GM21717 (cell line): ENCODE data around the gene NPTX2.

Source experiments
- ATAC-seq: cut with Tn5 transposase; IDR thresholded peaks from one replicate; pipeline ENCODE4 v1.9.1; 2021; ENCODE audit warnings: mild to moderate bottlenecking, moderate library complexity; ENCODE audit not compliant: unreplicated experiment

Gene NPTX2

GRCh38 chr7:98653601-98654310 lies 36.7 kb downstream of the NPTX2 start:
- ATAC-seq: no peak

GRCh38 chr7:98654524-98655272 lies 37.6 kb downstream of the NPTX2 start:
- ATAC-seq: no peak

GRCh38 chr7:98655611-98656010 lies 38.5 kb downstream of the NPTX2 start:
- ATAC-seq: no peak

DNA sequence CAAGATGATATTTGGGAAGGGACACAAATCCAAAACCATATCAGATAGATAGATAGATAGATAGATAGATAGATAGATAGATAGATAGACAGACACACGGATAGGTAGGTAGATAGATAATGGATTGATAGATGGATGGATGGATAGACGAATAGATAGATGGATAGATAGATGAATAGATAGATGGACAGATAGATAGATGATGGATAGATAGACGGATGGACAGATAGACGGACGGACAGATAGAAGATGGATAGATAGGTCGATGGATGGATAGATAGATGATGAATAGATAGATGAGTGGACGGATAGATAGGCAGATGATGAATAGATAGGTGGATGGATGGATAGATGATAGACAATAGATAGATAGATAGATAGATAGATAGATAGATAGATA lies 39.8 kb downstream of the NPTX2 start:
- no peak for ATAC-seq

GRCh38 chr7:98657736-98658135 lies 40.7 kb downstream of the NPTX2 start:
- ATAC-seq: no peak

- ATAC-seq: no peak
Observed at GRCh38 chr7:98659756-98660155, 42.7 kb downstream of the NPTX2 start.

GRCh38 chr7:98661607-98662006 lies 44.5 kb downstream of the NPTX2 start:
- no peak for ATAC-seq

DNA sequence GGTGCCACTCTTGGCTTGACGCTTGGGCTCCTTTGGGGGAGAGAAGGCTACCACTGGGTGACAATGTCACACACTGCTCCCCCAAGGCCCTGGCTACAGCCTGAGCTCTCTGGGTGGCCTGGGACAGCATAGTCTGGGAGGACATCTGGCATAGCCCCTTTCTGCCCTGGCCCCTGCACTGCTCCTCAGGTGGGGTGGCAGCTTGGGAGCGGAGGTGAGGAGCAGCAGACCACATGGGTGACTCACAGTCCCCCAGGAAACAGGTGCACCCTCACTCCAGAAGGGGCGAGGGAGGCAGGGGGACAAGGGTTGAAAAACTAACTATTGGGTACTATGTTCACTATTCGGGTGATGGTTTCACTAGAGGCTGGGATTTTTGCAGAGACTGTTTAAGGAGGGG lies 45.2 kb downstream of the NPTX2 start:
- ATAC-seq: no peak

- ATAC-seq: no peak
Observed at GRCh38 chr7:98664882-98665281, 47.8 kb downstream of the NPTX2 start.

DNA sequence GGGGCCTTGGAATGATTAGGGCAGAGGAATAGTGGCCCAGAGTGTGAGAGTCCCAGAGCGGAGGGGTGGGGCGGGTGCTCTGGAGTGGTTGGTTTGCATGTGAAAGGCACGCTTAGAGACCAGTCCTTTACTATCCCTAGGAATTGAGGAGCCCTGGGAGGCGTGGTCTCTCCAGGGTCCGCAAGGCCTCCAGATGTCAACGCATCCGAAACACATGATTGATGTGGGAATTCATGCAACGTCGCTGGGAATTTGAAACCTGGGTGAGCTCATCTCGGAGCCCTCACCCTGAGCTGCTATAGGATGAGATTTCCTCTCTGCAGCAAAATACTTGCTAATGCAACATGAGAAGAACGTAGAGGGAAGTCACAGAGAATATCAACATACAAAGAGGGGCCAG lies 51.2 kb downstream of the NPTX2 start:
- no peak for ATAC-seq

DNA sequence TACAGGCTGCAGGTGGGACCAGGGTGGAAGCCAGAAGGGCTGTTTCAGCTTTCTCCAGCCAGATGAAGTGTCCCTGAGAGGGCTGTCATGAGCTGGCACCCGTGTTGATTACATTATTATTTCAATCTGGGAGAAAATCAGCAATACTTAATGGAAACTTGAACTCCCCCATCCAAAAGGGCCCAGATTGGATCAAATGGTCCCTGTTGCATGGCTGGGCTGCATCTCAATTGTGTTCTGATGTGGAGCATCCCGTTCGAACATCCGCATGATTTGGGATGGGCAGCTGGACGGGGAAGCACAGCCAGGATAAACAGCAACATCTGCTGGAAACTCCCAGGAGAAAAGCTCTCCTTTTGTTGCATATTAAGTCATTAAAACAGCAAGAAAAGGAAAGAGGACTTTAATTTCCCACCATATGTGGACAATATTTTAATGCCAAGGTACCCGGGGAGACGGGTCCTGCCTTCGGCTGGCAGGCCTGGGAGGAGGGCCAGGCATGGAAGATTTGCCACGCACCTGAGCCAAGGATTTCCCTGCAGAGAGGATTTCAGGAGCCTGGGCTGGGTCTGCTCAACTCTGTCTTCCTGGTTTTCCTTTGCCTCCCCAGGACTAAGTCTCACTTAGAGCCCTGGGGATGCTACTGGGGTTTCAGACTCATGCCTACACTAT lies 52.4 kb downstream of the NPTX2 start:
- no peak for ATAC-seq

DNA sequence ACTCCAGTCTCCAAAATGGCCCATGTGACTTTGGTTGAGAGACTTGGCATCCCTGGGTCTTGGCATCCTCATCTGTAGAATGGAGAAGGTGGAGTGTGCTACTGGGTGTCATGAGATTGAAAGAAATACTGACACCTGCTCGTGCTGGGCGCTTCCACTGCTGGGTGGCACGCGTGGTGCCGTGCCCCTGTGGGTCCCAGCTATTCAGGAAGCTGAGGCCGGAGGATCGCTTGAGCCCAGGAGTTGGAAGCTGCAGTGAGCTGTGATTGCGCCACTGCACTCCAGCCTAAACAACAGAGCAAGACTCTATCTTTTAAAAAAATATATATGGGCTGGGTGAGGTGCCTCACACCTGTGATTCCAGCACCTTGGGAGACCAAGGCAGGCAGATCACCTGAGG lies 53.1 kb downstream of the NPTX2 start:
- no peak for ATAC-seq

DNA sequence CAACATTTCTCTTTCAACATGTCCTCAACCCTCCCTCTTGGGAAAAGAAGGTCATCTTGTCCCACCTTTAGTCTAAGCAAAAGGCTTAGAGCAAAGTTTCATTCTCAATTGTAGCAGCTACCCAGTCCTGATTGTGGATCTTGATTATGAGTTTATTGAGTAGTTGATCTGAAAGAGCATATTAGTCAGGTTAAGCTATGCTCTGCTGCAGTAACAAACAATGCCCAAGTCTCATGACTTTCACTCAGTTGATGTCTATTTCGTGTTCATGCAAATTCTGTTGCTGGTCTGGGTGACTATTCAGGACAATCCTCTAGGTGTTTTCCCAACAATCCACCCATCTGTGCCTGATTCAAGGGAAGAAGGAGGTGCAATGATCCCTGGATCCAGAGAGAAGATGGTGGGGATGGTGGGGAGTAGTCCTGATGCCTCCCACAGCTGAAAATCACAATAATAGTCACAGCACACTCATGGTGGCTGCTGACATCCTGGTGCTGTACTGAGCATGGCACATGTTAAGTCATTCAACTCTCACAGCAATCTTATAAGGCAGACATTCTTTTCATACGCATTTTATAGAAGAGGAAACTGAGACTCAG lies 54.7 kb downstream of the NPTX2 start:
- ATAC-seq: no peak

DNA sequence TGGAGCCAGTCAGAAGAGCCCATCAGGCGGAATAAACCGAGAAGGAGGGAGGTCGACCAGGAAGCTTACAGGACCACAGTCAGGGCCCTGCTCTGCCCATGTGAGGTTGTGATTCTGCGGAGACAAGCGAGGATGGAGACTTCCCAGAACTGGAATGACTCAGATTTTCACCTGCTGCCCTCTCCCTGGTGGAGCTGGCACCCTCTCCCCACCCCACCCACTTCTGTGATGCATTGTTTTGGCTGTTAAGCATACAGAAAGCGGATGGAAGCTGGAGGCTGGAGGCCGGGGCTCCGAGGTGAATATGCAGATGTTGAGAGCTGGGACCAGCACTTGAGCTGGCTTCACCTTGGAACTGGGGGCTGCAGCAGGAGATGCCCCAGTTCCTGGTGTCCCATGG lies 57.4 kb downstream of the NPTX2 start:
- ATAC-seq: no peak

DNA sequence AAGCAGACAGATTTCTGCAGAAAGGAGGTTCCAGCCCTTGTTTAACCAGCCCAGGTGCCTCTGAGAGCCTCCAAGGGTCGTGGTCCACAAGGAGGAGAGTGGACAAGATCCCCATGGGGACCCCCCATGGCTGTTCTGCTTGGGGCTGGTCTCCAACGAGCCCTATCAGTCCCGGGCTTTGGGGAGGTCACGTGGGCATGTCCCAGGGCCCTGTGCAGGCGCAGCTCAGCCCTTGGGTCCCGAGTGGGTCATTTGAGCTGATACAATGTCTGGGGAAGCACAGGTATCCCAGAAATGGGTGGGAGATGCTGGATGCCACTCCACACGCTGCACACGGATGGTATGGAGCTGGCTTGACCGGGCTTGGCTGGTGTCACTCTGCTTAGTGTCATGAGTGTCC lies 57.8 kb downstream of the NPTX2 start:
- ATAC-seq: no peak

- ATAC-seq: no peak
Observed at GRCh38 chr7:98678215-98678614, 61.1 kb downstream of the NPTX2 start.
